HAP-1 (cell line): ENCODE results near the gene NKG7.
A peak's percentile ranks its signal among the peaks of the same experiment; 100 is the strongest.
"Not testable (repeated sequence)": the region's sequence is repeated elsewhere in the genome, so short reads cannot be mapped to it uniquely, and the experiment has no call there.

ENCODE experiments used
- DNase-seq, 2 experiments: peaks; one replicate each; pipeline ENCODE4 v3.0.0-alpha.2; 2016 to 2020; ENCODE audit warnings: low spot score in 2 of 2
- H3K27me3 ChIP-seq: fragments of 250-450 bp; sonication (Bioruptor Pico); 2 replicates; pipeline ENCODE4 v1.5.1; 2020; ENCODE audit warnings: low read depth, mild to moderate bottlenecking, moderate library complexity
- H3K36me3 ChIP-seq: fragments of 250-450 bp; sonication (Bioruptor Pico); replicated peaks from 2 replicates; pipeline ENCODE4 v1.5.1; 2020; ENCODE audit warnings: mild to moderate bottlenecking
- H3K4me1 ChIP-seq: fragments of 250-450 bp; sonication (Bioruptor Pico); 2 replicates; pipeline ENCODE4 v1.5.1; 2020; ENCODE audit warnings: mild to moderate bottlenecking
- H3K4me3 ChIP-seq: fragments of 250-450 bp; sonication (Bioruptor Pico); 2 replicates; pipeline ENCODE4 v1.5.1; 2020; ENCODE audit warnings: mild to moderate bottlenecking, moderate library complexity
- H3K9me3 ChIP-seq: fragments of 250-450 bp; sonication (Bioruptor Pico); 2 replicates; pipeline ENCODE4 v1.5.1; 2020; ENCODE audit warnings: mild to moderate bottlenecking, moderate library complexity
- in situ Hi-C: fragments of 300-500 bp; cut with MboI; formaldehyde crosslinking; loops from 3 replicates; pipeline ENCODE4 v1.14.3; 2020; ENCODE audit warnings: low sequenced_read_pairs, inconsistent platforms, mixed read lengths

The NKG7 gene, protein sequence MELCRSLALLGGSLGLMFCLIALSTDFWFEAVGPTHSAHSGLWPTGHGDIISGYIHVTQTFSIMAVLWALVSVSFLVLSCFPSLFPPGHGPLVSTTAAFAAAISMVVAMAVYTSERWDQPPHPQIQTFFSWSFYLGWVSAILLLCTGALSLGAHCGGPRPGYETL

GRCh38 chr19:51372649-51373504 lies at the start of gene NKG7:
Gene NKG7 (minus strand): TSS chr19:51372654. CDS start chr19:51372535, 119 bp downstream.
- Histone ChIP-seq H3K9me3 (no peaks in the 10 kb centered on the region), H3K36me3 (no peaks in the 10 kb centered on the region), H3K4me1 (peaks cover 4% of the 10 kb centered on the region; the same call in 1 of the 2 replicates), H3K27me3 (no peaks in the 10 kb centered on the region), H3K4me3 (no peak within 1 kb of the TSS)
- DNase-seq, result no peak
- in situ Hi-C loops, result no loop called here

DNA sequence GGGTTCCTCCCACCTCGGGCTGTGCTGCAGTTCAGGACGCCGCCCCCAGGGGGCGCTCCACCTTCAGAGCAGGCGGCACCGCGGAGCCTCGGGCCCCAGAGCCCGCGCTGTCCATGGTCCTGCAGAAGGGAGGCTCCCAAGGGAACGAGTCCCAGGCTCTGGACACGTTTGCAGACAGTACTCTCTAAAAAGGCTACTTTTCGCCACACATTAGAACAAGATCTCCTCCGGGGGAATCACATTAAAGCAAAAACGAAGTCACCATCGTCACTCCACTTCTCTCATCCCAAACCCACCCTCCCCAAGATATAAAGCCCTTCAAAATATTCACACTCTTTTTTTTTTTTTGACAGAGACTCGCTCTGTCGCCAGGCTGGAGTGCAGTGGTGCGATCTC lies 49.6 kb upstream of the NKG7 start:
- H3K9me3 ChIP-seq, result no peaks in the 10 kb centered on the region
- no peaks in the 10 kb centered on the region for H3K36me3 ChIP-seq
- in situ Hi-C loops, result no loop called here
- H3K27me3 ChIP-seq, result peaks cover 2% of the 10 kb centered on the region; the same call in 1 of the 2 replicates
- H3K4me3 ChIP-seq, result no peak overlapping the region
- peak; percentile 55 to 95 for DNase-seq
- H3K4me1 ChIP-seq, result no peaks in the 10 kb centered on the region

DNA sequence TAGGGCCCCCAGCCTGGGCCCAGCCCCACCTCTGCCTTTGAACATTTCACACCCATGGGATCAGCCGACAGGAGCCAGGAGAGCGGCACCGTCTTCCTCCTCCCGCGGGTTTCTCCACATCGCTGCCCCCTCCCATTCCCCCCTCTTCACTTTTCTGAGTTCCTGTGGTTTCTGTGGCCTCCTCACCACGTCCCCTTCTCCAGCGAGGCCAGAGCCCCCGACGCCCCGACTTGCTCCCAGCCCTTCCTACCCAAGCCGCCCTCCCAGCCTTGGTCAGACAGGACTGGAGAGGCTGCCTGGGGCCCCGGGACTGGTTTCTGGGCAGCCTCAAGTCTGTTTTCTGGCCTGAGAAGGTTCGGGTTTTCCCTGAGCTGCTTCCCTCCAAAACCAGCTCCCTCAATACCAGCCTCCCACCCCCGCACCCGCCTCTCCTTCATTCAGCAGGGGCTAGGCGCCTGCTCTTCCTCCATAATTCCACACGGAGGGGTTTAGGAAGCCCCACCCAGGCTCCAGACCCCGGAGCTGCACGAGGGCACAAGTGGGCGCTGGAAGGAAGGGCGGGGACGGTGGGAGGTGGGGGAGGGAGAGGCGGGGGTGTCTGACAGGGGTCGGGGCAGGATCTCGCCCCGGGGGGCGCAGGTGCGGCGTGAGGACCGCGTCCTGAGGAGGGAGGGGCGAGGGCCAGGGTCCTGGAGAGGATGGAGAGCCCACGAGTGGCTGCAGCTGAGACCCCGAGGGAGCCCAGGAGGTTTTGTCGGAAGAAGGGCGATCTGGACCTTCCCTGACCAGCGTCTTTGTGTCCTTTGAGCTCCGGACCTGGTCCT lies 49.0 kb upstream of the NKG7 start:
- H3K4me3 ChIP-seq, result no peak overlapping the region
- in situ Hi-C loops, result no loop called here

GRCh38 chr19:51420511-51420910 lies 48.1 kb upstream of the NKG7 start:
- H3K4me3 ChIP-seq, H3K36me3 ChIP-seq, H3K4me1 ChIP-seq, H3K27me3 ChIP-seq, DNase-seq, H3K9me3 ChIP-seq, in situ Hi-C loops: not testable (repeated sequence)

More for the DNA sequence above, 49.0 kb upstream of the NKG7 start:
- Histone ChIP-seq H3K4me1 (no peaks in the 10 kb centered on the region), H3K9me3 (no peaks in the 10 kb centered on the region), H3K36me3 (no peaks in the 10 kb centered on the region), H3K27me3 (peaks cover 2% of the 10 kb centered on the region; the same call in 1 of the 2 replicates)
- DNase-seq, result no peak

GRCh38 chr19:51418707-51419106 lies 46.3 kb upstream of the NKG7 start:
- DNase-seq, result no peak
- H3K4me3 ChIP-seq, result no peak overlapping the region
- no peaks in the 10 kb centered on the region for H3K9me3 ChIP-seq
- H3K36me3 ChIP-seq, result no peaks in the 10 kb centered on the region
- in situ Hi-C loops, result no loop called here
- H3K27me3 ChIP-seq, result peaks cover 2% of the 10 kb centered on the region; the same call in 1 of the 2 replicates
- no peaks in the 10 kb centered on the region for H3K4me1 ChIP-seq

GRCh38 chr19:51417810-51418157 lies 45.3 kb upstream of the NKG7 start:
- Histone ChIP-seq H3K27me3 (peaks cover 2% of the 10 kb centered on the region; the same call in 1 of the 2 replicates), H3K4me1 (no peaks in the 10 kb centered on the region), H3K36me3 (no peaks in the 10 kb centered on the region), H3K4me3 (no peak overlapping the region), H3K9me3 (no peaks in the 10 kb centered on the region)
- in situ Hi-C loops, result no loop called here
- no peak for DNase-seq

DNA sequence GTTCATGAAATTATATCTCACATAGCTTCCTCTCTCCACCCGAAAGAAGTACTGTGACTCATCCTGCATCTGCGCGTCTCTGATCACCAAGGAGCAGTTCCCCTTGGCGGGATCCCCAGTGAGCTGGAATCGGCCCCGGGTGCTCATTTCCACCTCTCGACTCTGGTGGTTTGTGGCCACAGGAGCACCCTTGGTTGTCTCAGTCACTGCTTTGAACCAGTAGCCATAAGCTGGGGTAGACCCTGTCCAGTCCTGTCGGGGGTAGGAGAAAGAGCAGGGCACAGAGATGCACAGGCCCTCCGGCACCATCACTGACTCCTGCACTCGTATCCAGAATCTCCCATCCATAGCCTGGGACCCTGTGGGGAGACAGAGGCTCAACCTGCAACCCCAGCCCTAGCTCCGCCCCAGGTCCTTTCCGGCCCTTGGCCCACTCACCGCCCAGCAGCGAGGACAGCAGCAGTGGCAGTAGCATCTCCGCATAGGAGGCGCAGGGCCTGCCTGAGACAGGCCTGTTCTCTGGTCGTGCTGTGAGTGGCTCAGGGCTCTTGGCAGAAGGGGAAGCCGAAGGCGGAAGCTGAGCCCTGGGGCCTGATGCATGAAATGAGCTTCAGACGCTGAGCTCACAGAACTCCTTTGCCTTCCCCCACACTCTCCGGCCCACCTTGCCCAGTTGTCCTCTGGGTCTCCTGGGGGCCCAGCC lies 44.8 kb upstream of the NKG7 start, which contains the start of gene SIGLEC10:
Gene SIGLEC10, minus strand, starts transcription at position 536 of the 703 bp plus-strand sequence. Its CDS starts 61 bp downstream, at position 475.
- peaks cover 2% of the 10 kb centered on the region; the same call in 1 of the 2 replicates for H3K27me3 ChIP-seq
- DNase-seq, result no peak
- H3K4me1 ChIP-seq, result no peaks in the 10 kb centered on the region
- in situ Hi-C loops, result no loop called here
- H3K9me3 ChIP-seq, result no peaks in the 10 kb centered on the region
- no peak within 1 kb of the TSS for H3K4me3 ChIP-seq
- H3K36me3 ChIP-seq, result no peaks in the 10 kb centered on the region

- DNase-seq, H3K4me3 ChIP-seq, H3K36me3 ChIP-seq, in situ Hi-C loops, H3K4me1 ChIP-seq, H3K27me3 ChIP-seq, H3K9me3 ChIP-seq: not testable (repeated sequence)
These were observed 44.0 kb upstream of the NKG7 start for GRCh38 chr19:51416422-51416821.

DNA sequence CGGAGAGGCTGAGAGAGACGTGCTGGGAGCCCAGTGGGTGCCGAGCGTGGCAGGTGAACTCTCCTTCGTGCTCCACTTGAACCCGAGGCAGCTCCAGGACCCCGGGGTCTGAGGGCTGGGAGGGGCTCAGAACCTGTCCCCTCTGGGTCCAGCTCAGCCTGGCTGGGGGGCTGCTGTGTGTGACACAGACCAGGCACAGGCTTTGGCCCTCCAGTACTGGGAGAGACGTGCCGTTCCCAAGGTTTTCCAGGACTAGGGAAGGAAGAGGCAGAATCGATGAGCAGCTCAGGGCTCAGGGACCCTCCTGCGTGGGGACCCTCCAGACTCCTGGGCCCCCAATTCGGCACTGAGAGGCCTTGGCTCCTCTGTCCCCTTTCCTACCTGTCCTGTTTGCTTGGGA lies 42.7 kb upstream of the NKG7 start:
- no peak for DNase-seq
- no peak overlapping the region for H3K4me3 ChIP-seq
- no peaks in the 10 kb centered on the region for H3K36me3 ChIP-seq
- H3K27me3 ChIP-seq, result peaks cover 2% of the 10 kb centered on the region; the same call in 1 of the 2 replicates
- H3K9me3 ChIP-seq, result no peaks in the 10 kb centered on the region
- in situ Hi-C loops, result no loop called here
- no peaks in the 10 kb centered on the region for H3K4me1 ChIP-seq

DNA sequence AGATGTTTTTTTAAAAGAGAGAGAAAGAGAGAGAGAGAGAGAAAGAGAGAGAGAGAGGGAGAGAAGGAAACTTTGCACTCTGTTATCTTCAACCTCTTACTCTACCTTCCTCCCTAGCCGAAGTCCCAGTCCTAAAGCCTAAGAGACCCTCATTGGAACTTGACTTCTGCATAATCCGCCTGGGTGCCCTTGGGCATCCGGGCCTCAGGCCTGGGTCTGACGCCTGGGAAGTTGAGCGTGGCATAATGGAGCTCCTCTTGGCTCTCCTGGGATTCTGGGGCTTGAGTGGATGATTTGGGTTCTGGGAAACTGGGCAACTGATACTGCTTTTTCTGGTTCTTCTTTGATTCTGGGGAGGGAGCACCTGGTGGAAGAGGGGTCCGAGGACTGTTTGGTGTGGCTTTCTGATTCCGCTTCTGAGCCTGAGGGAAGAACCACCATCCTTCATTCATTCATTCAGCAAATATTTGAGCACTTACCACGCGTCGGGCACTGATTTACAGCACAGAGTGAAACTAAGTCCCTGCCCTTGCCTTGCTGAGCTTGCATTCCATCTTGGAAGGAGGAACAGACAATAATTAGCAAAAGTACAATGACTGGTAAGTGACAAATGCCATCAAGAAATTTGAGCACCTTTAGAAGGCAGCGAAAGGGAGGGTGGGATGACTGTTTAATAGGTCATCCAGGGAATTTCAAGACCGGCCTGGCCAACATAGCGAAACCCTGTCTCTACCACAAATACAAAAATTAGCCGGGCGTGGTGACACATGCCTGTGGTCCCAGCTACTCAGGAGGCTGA lies 38.7 kb upstream of the NKG7 start:
- Histone ChIP-seq H3K36me3 (no peaks in the 10 kb centered on the region), H3K4me3 (no peak overlapping the region), H3K4me1 (0 out of 2 replicates have a peak, but pooled peaks cover 5% of the 10 kb centered on the region), H3K27me3 (no peaks in the 10 kb centered on the region), H3K9me3 (no peaks in the 10 kb centered on the region)
- in situ Hi-C loops, result no loop called here
- DNase-seq, result no peak

- peak in 1 of 2 experiments; percentile 30 for DNase-seq
- no peaks in the 10 kb centered on the region for H3K27me3 ChIP-seq
- no peak overlapping the region for H3K4me3 ChIP-seq
- no peaks in the 10 kb centered on the region for H3K36me3 ChIP-seq
- peaks cover 3% of the 10 kb centered on the region; the same call in 1 of the 2 replicates for H3K9me3 ChIP-seq
- in situ Hi-C loops, result no loop called here
- 0 out of 2 replicates have a peak, but pooled peaks cover 5% of the 10 kb centered on the region for H3K4me1 ChIP-seq
These were observed 35.2 kb upstream of the NKG7 start for GRCh38 chr19:51407511-51408131.

GRCh38 chr19:51402117-51402516 lies 29.7 kb upstream of the NKG7 start:
- DNase-seq, result no peak
- Histone ChIP-seq H3K4me3 (no peak overlapping the region), H3K27me3 (no peaks in the 10 kb centered on the region), H3K36me3 (no peaks in the 10 kb centered on the region), H3K9me3 (peaks cover 12% of the 10 kb centered on the region; the same call in 1 of the 2 replicates), H3K4me1 (no peaks in the 10 kb centered on the region)
- in situ Hi-C loops, result no loop called here
